ENCODE data around the gene HSPA12B.
A peak's percentile ranks its signal among the peaks of the same experiment; 100 is the strongest.

The HSPA12B gene

DNA sequence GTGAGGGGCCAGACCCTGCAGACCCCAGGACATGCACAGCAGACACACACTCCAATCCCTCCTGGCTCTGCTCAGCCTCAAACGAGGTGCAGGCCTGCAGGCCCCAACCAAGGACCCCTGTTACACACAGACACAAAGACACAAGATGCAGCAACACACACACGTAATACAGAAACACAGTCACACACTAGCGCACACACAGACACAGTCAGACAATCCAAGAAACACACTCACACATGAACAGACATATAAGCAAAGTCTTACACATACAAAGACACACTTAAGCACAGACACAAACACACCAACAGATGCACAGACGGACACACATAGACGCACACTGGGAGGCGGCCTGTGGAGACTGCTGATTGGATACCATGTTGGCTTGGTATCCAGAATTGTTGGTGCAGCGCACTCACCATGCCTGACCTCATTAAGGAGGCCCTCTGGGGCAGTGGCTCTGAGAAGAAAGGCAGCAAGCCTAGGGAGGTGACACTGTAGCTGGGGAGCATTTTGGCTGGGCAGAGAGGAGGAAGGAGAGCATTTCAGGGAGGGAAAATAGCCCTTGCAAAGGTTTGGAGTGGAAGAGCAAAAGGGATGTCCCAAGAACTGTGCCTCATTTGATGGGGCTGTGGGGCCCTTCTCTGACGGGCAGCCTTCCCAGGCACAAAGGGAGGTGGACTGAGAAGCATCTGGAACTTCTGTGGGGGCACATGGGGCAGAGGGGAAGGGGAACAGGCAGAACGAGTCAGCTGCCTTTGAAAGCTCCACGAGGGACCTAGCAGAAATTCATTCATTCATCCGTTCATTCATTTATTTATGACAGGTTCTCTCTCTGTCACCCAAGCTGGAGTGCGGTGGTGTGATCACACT is 1.4 kb upstream of the HSPA12B start:
- DNase-seq: no peak

DNA sequence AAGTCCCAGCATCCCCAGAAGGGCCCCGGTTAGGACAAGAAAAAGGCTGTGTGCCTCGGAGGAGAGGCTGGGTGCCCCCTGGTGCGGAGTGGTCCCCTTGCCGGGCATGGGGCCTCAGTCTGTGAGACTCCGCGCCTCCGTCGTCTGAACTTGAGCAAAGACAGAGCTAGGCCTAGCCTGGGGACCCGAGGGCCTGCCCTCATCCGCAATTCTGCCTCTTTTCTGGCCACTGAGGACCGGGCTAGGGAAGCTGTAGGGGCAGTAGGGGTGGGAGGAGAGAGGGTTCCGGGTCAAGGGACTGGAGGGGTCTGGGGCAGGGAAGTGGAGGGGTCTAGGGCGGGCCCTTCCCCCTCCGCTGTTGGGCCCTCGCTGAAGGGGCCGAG is 550 bp upstream of the HSPA12B start:
- no peak for DNase-seq

DNA sequence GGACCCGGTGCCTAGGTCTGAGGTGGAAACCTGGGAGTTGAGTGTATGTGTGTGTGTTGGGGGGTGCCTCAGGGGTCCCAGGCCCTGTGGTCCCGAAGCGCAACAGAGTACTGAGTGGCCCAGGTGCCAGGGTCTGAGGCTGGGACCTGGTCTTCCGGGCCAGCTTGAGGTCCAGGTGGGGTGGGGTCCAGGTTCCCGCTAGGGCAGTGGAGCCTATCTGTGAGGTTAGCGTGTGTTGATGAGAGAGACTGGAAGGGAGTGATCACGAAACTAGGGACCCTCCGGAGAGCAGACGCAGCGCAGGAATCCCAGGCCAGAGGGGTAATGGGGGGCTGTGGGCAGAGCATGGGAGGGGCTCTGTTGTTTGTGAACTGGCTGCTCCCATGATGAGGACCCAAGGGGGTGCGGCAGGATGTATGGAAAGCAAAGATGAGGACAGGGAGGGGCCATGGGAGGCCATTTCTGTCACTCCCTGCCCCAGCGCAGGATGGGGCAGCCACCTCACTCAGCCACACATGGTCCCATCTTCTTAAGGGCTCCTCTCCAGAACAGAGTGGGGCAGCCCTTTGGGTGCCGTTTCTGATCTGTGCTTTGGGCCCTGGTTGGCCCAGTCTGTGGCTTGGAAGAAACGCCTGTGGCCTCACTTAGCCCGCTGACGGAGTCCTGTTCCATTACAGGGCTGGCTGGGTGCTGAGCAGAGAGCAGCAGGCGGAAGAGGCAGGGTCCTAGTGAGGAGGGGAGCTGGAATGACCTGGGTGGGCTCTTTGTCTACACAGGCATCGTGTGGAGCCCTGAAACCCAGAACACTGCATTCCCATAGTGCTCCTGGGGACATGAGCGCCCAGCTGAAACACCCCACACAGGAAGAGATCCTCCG is 872 bp downstream of the HSPA12B start:
- no peak for DNase-seq

DNA sequence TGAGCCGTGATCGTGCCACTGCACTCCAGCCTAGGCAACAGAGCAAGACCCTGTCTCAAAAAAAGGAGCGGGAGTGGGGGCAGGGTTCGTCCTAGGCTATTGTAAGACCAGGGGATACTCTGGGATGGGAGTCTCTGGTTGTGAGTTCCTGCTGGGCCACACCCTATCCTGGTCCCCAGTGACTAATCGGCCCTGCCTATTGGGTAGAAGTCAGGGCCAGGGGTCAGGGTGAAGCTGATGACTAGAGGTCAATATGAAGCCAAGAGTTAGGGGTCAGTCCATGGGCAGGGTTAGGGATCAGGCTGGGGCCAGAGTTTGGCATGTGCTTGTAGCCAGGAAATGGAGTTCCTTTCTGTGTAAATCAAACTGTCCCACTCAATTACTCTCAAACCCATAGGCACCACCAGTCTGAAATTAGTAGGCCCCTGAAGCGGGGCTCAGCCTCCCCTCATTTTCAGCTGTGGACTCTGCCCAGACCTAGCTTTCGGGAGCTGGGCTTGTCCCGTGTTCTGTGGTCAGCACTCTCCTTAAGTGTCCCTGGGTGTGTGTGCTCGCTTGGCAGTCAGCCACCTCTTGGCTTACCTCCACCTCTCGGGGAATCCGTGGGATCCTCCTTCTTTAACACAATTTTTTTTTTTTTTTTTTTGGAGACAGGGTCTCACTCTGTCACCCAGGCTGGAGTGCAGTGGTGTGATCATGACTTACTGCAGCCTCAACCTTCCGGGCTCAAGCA is 1.8 kb downstream of the HSPA12B start:
- no peak for DNase-seq

DNA sequence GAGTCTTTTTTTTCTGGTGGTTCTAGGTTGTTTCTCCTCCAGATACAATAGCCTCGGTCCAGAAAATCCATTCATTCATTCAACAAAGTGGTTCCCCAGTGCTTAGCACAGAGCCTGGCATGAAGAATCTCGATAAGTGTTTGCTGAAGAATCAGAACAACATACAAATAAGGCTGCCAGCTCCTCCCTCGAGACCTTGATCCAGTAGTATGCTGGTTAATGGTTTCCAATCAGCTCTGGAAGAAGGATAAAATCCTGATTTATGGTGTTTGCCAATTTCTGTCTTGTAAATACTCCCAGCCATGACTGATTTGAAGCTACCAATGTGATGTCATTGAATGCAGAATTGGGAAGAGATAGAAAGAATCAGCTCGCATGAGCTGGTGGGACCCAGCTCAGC is 3.3 kb downstream of the HSPA12B start:
- no peak for DNase-seq

DNA sequence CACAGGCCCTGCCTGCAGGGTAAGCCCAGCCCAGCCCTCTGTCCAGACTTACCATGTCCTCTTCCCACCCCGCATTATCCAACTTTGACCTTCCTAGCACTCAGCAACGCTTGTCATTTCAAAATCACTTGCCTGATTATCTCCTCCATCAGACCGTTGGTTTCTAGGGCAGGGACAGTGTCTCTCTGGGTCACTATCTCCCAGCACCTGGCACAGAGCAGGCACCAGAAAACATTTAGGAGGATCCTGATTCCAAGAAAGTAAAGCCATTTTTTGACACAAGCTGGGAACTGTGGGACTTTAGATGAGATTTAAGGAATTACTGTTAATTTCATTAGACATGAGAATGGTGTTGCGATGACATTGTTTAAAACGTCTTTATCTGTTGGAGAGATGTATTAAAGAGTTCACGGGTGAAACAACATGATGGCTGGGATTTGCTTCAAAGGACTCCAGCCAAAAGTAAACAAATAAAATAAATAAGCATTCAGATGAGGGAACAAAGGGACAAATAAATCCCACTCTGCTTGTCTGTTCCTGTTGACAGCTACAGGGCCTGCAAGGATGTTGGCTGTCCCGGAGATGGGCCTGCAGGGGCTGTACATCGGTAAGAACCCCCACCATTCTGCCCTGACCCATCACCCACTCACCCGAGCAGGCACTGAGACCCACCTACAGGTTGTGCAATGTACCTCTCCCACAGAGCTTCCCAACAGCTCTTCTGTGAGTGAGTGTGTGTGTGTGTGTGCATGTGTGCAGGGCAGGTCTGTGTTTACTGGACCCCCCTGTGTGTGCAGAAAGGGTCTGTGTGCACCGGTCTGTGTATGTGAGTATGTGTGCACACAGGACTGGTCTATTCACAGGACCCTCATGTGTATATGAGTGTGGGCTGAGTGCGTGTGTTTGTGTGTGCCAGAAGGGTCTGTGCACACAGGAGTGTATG is 5.9 kb downstream of the HSPA12B start:
- DNase-seq: peak; percentile 54

DNA sequence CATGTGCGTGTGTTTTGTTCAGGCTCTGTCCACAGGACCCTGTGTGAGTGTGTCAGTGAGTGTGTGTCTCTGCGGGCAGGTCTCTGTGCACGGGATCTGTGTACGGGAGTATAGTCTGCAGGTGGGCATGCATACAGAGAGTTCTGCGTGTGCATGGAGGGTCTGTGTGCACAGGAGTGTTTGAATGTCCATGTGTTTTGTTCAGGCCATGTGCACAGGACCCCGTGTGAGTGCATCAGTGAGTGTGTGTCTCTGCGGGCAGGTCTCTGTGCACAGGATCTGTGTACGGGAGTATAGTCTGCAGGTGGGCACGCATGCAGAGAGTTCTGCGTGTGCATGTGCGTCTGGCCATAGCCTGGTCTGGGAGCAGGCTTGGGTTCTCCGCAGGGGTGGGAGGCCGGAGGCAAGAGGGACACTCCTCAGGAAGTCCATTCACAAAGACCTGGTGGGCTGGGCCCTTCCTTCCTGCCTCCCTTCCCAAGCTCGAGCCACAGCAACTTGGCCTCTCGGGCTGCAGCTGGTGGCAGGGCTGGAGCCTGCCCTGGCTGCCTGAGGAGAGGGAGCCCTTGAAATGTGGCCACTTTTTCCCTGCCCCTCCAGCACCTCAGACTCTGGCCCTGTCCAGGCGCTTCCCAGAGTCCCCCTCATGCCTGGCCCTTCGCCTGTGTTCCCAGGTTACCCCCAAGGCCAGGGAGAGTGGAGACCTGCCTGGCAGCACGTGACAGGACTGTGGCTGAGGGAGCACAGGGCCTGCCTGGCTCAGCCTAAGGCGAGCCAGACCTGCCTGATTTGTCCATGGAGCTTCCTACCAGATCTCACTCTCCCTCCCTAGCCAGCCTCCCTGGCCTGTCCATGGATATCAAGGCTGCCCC is 6.8 kb downstream of the HSPA12B start:
- DNase-seq: no peak

DNA sequence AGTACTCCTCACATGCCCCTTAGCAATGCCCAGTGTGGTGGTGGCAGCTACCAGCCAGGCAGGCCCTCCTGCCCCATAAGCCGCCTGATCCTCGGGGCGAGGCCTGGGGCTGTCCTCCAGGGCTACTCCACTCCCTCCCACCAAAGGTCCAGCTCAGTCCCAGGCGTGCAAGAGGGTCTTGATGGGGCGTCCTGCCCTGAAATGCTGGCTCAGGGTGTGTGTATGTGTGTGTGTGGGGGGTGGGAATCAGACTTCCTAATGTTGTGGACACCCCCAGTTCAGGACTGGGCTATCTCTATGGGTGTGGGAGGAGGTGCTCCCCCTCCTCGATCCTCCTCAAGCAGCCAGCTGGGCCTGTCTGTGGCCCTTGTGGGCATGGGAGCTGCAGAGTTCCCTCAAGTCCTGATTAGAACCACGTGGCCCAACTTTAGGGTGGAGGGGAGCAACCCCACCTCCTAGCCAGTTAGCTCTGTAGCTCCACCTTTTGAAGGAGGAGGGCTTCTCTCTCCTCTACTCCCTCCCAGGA is 7.5 kb downstream of the HSPA12B start:
- DNase-seq: peak; percentile 78

DNA sequence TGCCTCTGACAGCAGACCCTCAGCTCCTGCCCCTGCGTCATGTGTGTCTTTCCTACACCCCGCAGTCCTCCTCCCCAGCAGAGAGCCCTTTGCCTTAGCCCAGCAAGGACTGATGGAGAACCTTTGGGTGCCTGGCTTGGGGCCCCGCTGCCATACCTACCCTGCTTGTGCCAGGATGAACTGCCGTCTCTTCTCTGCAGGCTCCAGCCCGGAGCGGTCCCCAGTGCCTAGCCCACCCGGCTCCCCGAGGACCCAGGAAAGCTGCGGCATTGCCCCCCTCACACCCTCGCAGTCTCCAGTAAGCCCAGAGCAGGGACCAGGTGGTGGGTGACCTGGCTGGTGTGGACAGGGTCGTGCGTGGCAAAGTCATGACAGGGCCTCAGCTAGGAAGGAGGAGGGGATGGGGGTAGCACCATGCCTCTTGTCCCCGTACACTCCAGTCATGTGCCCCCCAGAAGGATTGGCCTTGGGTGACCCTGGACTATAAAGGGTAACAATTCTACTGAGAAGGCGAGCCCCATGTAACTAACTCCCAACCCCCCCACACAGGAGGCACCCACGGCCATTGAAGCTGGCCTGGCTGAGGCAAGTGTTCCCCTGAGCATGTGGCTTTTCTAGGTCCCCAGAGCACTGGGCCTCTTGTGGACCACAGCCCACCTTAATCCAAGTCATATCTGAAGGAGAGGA is 8.3 kb downstream of the HSPA12B start:
- DNase-seq: no peak

DNA sequence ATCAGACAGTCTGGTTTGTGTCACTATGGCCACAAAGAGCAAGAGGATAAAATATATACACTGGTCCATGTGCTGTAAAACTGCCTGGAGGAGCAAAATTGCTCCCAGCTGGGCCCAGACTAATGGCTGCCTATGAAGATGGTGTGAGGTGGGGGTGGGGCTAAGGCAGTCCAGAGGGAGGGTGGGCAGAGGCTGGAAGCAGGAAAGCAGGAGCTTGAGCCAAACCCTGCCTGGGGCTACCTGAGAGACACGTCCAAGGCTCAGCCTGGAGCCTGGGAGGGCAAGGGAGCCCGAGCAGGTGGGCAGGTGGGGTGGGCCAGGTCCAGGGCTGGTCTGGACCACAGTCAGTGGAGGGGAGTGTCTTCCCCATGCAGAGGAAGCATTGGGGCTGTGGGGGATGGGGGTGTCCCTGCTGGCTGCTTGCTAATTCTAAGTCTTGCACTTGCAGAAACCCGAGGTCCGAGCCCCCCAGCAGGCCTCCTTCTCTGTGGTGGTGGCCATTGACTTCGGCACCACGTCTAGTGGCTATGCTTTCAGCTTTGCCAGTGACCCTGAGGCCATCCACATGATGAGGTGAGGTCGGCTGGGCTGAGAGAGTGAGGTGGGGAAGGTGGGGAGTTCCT is 9.5 kb downstream of the HSPA12B start:
- DNase-seq: no peak

DNA sequence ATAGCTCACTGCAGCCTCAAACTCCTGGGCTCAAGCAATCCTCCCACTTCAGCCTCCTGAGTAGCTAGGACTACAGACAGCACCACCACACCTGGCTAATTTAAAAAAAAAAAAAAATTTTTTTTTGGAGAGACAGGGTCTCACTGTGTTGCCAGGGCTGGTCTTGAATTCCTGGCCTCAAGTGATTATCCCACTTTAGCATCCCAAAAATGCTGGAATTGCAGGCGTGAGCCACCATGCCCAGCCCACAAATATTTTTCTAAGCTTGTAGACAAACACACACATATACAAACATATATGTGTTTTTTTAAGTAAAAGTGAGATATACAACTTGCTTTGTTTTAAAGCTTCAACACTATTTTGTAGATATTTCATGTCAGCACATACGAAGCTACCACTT is 10.8 kb downstream of the HSPA12B start:
- no peak for DNase-seq

DNA sequence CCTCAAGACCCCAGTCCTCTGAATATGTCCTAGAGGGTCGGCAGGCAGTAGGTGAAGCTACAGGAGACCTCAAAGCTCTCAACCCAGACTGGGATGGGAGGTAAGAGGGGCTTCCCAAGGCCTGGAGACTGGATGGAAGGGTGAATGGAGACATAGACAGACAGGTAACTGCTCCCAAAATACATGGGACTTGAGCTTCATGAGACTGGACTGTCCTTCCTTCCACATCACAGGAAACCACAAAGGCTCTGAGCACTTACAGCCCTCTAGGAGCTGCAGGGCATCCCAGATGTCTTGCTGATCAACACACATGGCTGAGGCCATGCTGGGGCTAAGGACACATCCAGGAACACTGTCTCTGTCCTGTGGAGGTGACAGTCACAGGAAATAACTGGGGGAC is 11.6 kb downstream of the HSPA12B start:
- DNase-seq: no peak

DNA sequence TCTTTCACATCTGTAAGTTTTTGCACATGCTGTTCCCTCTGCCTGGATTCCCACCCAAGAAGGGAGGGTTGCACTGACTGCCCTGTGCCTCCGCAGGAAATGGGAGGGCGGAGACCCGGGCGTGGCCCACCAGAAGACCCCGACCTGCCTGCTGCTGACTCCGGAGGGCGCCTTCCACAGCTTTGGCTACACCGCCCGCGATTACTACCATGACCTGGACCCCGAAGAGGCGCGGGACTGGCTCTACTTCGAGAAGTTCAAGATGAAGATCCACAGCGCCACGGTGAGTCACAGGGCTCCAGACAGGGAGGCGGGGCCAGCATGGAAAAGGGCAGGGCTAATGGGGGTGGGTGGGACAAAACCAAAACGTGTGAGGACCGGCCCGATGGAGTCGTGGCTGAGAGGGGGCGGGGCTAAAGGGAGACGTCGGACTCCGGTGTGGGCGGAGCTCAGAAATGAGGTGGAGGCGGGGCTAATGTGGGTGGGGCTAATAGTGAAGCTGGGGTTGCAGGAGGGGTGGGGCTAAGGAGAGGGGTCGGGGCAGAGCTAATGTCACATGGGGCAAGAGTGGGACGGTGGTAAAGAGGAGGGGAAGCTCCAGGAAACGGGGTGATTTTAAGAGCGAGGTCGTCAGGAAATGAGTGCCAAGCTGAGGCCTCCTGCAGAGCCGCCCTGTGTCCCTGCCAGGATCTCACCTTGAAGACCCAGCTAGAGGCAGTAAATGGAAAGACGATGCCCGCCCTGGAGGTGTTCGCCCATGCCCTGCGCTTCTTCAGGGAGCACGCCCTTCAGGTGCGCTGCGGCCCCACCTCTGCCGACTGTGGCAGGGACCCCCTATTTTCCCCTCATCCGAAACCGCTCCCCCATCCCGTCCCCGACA is 12.6 kb downstream of the HSPA12B start:
- peak; percentile 94 for DNase-seq

DNA sequence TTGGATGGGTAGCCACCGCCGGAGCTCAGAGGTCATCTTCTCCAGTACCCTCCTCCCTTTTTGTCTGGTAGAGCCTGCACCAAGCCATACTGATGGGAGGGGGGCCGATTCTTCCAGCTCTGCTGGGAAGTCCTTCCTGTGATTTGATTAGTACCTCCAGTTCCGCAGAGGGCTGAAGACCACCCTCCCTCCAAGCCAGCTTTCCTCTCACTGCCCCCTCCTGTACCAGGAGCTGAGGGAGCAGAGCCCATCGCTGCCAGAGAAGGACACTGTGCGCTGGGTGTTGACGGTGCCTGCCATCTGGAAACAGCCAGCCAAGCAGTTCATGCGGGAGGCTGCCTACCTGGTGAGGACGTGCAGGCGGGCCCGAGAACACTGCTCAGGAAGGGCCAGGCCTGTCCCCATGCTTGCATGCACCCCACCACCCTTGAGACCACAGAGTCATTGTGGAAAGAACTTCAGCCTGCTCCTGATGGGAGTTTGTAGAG is 13.2 kb downstream of the HSPA12B start:
- no peak for DNase-seq

DNA sequence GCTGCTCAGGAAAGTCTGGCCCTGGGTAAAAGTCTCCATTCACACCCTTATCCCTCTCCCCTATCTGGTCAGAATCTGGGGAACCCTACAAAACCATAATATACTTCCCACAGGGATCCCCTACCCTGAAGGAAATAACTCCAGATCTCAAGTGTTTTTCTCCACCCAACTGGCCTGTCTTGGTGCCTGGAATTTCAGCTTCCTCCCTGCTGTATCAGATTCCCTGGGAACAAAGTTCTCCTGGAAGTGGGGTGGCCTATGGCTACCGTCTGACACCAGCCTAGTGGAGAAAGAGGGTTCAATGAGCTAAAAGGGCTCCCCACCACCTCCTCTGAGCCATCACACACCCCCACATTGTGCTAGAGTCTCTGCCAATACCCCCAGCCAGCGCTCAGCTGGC is 15.0 kb downstream of the HSPA12B start:
- DNase-seq: no peak

DNA sequence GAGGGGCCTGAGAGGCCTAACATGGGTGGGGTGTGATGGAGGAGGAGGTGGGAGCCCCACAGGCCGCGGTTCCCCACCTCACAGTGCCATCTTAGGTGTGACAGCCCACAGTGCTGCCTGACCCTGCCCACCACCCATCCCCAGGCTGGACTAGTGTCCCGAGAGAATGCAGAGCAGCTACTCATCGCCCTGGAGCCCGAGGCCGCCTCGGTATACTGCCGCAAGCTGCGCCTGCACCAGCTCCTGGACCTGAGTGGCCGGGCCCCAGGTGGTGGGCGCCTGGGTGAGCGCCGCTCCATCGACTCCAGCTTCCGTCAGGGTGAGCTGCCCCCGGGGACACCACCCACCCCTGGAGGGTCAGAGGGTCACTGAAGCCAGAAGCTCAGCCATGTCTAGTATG is 15.6 kb downstream of the HSPA12B start:
- DNase-seq: no peak

DNA sequence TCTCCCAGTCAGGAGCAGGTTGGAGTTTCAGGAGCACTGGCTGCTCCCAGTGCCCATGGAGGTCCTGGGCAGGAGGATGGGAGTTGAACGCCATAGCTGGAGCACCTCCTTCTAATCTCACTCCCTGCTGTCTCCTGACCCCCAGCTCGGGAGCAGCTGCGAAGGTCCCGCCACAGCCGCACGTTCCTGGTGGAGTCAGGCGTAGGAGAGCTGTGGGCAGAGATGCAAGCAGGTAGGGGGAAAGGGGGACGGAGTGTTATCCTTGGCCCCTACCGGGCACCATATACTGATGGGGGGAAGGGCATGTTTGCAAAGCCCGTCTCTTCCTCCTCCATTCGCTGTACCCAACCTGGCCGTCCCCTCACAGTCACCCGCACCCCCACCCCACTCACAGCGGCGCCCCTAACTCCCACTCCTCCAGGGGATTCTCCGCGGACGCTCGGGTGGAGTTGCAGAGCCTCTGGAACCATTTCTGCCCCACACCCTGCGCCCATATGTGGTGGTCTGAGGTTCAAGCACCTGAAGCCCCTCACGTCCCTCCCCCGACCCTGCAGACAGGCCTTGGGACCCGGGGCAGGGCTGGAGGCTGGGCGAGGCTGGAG is 16.7 kb downstream of the HSPA12B start:
- no peak for DNase-seq

Data from hematopoietic multipotent progenitor cell treated with erythropoietin and hydrocortisone succinate and interleukin-3 and kit ligand, for 6 days (in vitro differentiated cells).